Progenitor cell of endocrine pancreas (in vitro differentiated cells): ENCODE measurements around the gene UTF1. TPM values are rescaled to one million over a fixed set of nuclear protein-coding genes. Genes with fewer than 3 reads are reported as not detected.
"Not testable (repeated sequence)": the region's sequence is repeated elsewhere in the genome, so short reads cannot be mapped to it uniquely, and the experiment has no call there.

Source experiments
- DNase-seq: peaks from one replicate; pipeline ENCODE4 v3.0.0; 2021; ENCODE audit warnings: low spot score; ENCODE audit not compliant: unreplicated experiment
- H3K27ac Mint-ChIP-seq: 2 replicates; pipeline ENCODE4 v1.8.0; 2021; ENCODE audit warnings: mild to moderate bottlenecking, moderate library complexity, mixed read lengths
- H3K27me3 Mint-ChIP-seq: 2 replicates; pipeline ENCODE4 v1.8.0; 2021; ENCODE audit warnings: mixed read lengths
- H3K36me3 Mint-ChIP-seq: 2 replicates; pipeline ENCODE4 v1.8.0; 2022; ENCODE audit warnings: mixed read lengths; ENCODE audit not compliant: insufficient read depth
- H3K4me1 Mint-ChIP-seq: 2 replicates; pipeline ENCODE4 v1.8.0; 2021; ENCODE audit warnings: low read depth, mixed read lengths
- H3K4me3 Mint-ChIP-seq: 2 replicates; pipeline ENCODE4 v1.8.0; 2021; ENCODE audit warnings: low read depth, mild to moderate bottlenecking, moderate library complexity, mixed read lengths
- H3K9me3 Mint-ChIP-seq: 2 replicates; pipeline ENCODE4 v1.8.0; 2021; ENCODE audit warnings: low read depth, mixed read lengths
- CTCF ChIP-seq: fragments of 200-600 bp; sonication (generic); IDR thresholded peaks from one replicate; pipeline ENCODE4 v1.5.0; 2021; ENCODE audit warnings: antibody characterized with exemption, mild to moderate bottlenecking; ENCODE audit not compliant: unreplicated experiment
- total RNA-seq: library from RNA; stranded (reverse); gene quantifications from 2 replicates; pipeline ENCODE4 v1.2.1, GENCODE V29; 2021

Gene UTF1
- total RNA-seq, 1 donor from 2014 or later, result not detected

GRCh38 chr10:133221331-133221730 lies 8.7 kb upstream of the UTF1 start:
- no peak for DNase-seq
- Mint-ChIP-seq H3K4me3 (peak overlapping the region; percentile 49), H3K27me3 (peaks cover 42% of the 10 kb centered on the region), H3K36me3 (no peaks in the 10 kb centered on the region), H3K27ac (no peak overlapping the region), H3K9me3 (no peaks in the 10 kb centered on the region), H3K4me1 (peaks cover 1% of the 10 kb centered on the region)
- no peak for TF ChIP-seq CTCF

GRCh38 chr10:133221756-133222155 lies 8.3 kb upstream of the UTF1 start:
- peaks cover 43% of the 10 kb centered on the region for H3K27me3 Mint-ChIP-seq

GRCh38 chr10:133224076-133224475 lies 5.9 kb upstream of the UTF1 start:
- Mint-ChIP-seq H3K27me3 (peaks cover 58% of the 10 kb centered on the region), H3K27ac (no peak overlapping the region), H3K36me3 (no peaks in the 10 kb centered on the region), H3K9me3 (no peaks in the 10 kb centered on the region), H3K4me3 (no peak overlapping the region), H3K4me1 (peaks cover 1% of the 10 kb centered on the region)
- TF ChIP-seq CTCF, result no peak
- no peak for DNase-seq

More at GRCh38 chr10:133221756-133222155, 8.3 kb upstream of the UTF1 start:
- not testable (repeated sequence) for DNase-seq, H3K4me1 Mint-ChIP-seq, H3K36me3 Mint-ChIP-seq, H3K9me3 Mint-ChIP-seq, H3K4me3 Mint-ChIP-seq, H3K27ac Mint-ChIP-seq

- Mint-ChIP-seq H3K27ac (no peak overlapping the region), H3K36me3 (no peaks in the 10 kb centered on the region), H3K27me3 (peaks cover 63% of the 10 kb centered on the region), H3K9me3 (no peaks in the 10 kb centered on the region), H3K4me1 (peaks cover 4% of the 10 kb centered on the region), H3K4me3 (no peak overlapping the region)
- TF ChIP-seq CTCF, result no peak
- no peak for DNase-seq
Measured at GRCh38 chr10:133224756-133225372, 5.2 kb upstream of the UTF1 start.

- Mint-ChIP-seq H3K27me3 (peaks cover 62% of the 10 kb centered on the region), H3K36me3 (no peaks in the 10 kb centered on the region), H3K4me1 (peaks cover 4% of the 10 kb centered on the region), H3K9me3 (no peaks in the 10 kb centered on the region), H3K27ac (no peak overlapping the region), H3K4me3 (no peak overlapping the region)
- no peak for TF ChIP-seq CTCF
- no peak for DNase-seq
Measured at GRCh38 chr10:133225707-133226191, 4.3 kb upstream of the UTF1 start.

GRCh38 chr10:133226251-133226808 lies 3.7 kb upstream of the UTF1 start:
- H3K27me3 Mint-ChIP-seq, result peaks cover 59% of the 10 kb centered on the region
- H3K4me3 Mint-ChIP-seq, result no peak overlapping the region

More at GRCh38 chr10:133226251-133226808, 3.7 kb upstream of the UTF1 start:
- no peak for DNase-seq
- no peak for TF ChIP-seq CTCF
- H3K9me3 Mint-ChIP-seq, result no peaks in the 10 kb centered on the region
- peaks cover 2% of the 10 kb centered on the region for H3K4me1 Mint-ChIP-seq
- no peak overlapping the region for H3K27ac Mint-ChIP-seq
- no peaks in the 10 kb centered on the region for H3K36me3 Mint-ChIP-seq
